Caco-2 (cell line): ENCODE results near the gene ARHGAP19. TPM values are rescaled to one million over a fixed set of nuclear protein-coding genes. Genes with fewer than 3 reads are reported as not detected.

ENCODE experiments used
- BruUV-seq: library from RNA; stranded (reverse); fragments of 400-500 nt; replicated peaks from 2 replicates; lab custom pipeline; 2021; lab: Mats Ljungman, UMichigan
- CTCF ChIA-PET: fragments of 300-600 bp; sonication (Branson Sonifier 250); formaldehyde crosslinking; loops from one replicate; lab custom pipeline; 2022; ENCODE audit warnings: antibody characterized with exemption; lab: Charles Lee
- POLR2A ChIA-PET: fragments of 300-600 bp; sonication (Branson Sonifier 250); formaldehyde crosslinking; loops from one replicate; lab custom pipeline; 2022; ENCODE audit warnings: antibody characterized with exemption; lab: Charles Lee
- DNase-seq, 2 experiments: peaks; one replicate each; pipeline versions ENCODE4 v3.0.0 to v3.0.0-alpha.2; 2020 to 2022
- H3K27me3 ChIP-seq: replicated peaks from 2 replicates; pipeline ENCODE4 v1.6.0; 2011; ENCODE audit warnings: low read length; ENCODE audit not compliant: control insufficient read depth, insufficient read depth
- H3K36me3 ChIP-seq: 2 replicates; pipeline ENCODE4 v1.5.1; 2011; ENCODE audit warnings: low read length; ENCODE audit not compliant: control insufficient read depth, insufficient read depth
- H3K4me1 ChIP-seq: fragments of 250-450 bp; sonication (Bioruptor Pico); 2 replicates; pipeline ENCODE4 v1.5.1; 2020; ENCODE audit warnings: mild to moderate bottlenecking
- H3K4me3 ChIP-seq: 2 replicates; pipeline ENCODE4 v1.5.1; 2011; ENCODE audit warnings: low read depth, mild to moderate bottlenecking, control low read depth, low read length
- H3K9me3 ChIP-seq: fragments of 250-450 bp; sonication (Bioruptor Pico); 2 replicates; pipeline ENCODE4 v1.5.1; 2020; ENCODE audit warnings: mild to moderate bottlenecking, moderate library complexity
- H3K27ac Mint-ChIP-seq: one replicate; pipeline ENCODE4 v1.8.0; 2022; ENCODE audit warnings: mixed read lengths; ENCODE audit not compliant: unreplicated experiment
- H3K27me3 Mint-ChIP-seq: one replicate; pipeline ENCODE4 v1.8.0; 2022; ENCODE audit warnings: mixed read lengths; ENCODE audit not compliant: insufficient read depth, unreplicated experiment
- H3K36me3 Mint-ChIP-seq: one replicate; pipeline ENCODE4 v1.8.0; 2022; ENCODE audit warnings: mild to moderate bottlenecking, mixed read lengths; ENCODE audit not compliant: insufficient read depth, unreplicated experiment
- H3K4me1 Mint-ChIP-seq: one replicate; pipeline ENCODE4 v1.8.0; 2022; ENCODE audit warnings: low read depth, mixed read lengths; ENCODE audit not compliant: unreplicated experiment
- H3K4me3 Mint-ChIP-seq: one replicate; pipeline ENCODE4 v1.8.0; 2022; ENCODE audit warnings: mild to moderate bottlenecking, moderate library complexity, mixed read lengths; ENCODE audit not compliant: unreplicated experiment
- H3K9me3 Mint-ChIP-seq: one replicate; pipeline ENCODE4 v1.8.0; 2022; ENCODE audit warnings: mixed read lengths; ENCODE audit not compliant: unreplicated experiment
- intact Hi-C: fragments of 100-400 bp; cut with micrococcal nuclease; formaldehyde crosslinking; loops from one replicate; pipeline ENCODE4 v1.10.0; 2022; ENCODE audit not compliant: unreplicated experiment
- total RNA-seq: library from RNA; stranded (reverse); gene quantifications from 2 replicates; pipeline ENCODE4 v1.2.3, GENCODE V29; 2022
- TF ChIP-seq, protein P1 (sequence below), 2 experiments: fragments of 200-600 bp in 1 of 2; IDR thresholded peaks; 1 replicate in 1 of 2; 2 replicates in 1 of 2; pipeline versions ENCODE4 v1.5.1 to v1.8.0; 2011 to 2022; ENCODE audit warnings: antibody characterized with exemption in 1 of 2, control low read depth in 1 of 2, inconsistent platforms in 1 of 2, low read depth in 1 of 2, low read length in 1 of 2, mild to moderate bottlenecking in 1 of 2, moderate library complexity in 1 of 2; ENCODE audit not compliant: insufficient read depth in 1 of 2, severe bottlenecking in 1 of 2, unreplicated experiment in 1 of 2

ARHGAP19 gene
- total RNA-seq, 1 experiment from 2014 or later, result 13.9 TPM

- TF ChIP-seq, protein P1, sequence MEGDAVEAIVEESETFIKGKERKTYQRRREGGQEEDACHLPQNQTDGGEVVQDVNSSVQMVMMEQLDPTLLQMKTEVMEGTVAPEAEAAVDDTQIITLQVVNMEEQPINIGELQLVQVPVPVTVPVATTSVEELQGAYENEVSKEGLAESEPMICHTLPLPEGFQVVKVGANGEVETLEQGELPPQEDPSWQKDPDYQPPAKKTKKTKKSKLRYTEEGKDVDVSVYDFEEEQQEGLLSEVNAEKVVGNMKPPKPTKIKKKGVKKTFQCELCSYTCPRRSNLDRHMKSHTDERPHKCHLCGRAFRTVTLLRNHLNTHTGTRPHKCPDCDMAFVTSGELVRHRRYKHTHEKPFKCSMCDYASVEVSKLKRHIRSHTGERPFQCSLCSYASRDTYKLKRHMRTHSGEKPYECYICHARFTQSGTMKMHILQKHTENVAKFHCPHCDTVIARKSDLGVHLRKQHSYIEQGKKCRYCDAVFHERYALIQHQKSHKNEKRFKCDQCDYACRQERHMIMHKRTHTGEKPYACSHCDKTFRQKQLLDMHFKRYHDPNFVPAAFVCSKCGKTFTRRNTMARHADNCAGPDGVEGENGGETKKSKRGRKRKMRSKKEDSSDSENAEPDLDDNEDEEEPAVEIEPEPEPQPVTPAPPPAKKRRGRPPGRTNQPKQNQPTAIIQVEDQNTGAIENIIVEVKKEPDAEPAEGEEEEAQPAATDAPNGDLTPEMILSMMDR (IDR thresholded peaks at IDR 0.05; ENCODE audit: insufficient read depth in 1 of 2, low read depth in 1 of 2, low read length in 1 of 2, severe bottlenecking in 1 of 2, unreplicated experiment in 1 of 2), result no peak
- Histone ChIP-seq H3K4me1 (peaks cover 9% of the 10 kb centered on the region), H3K36me3 (no peaks in the 10 kb centered on the region; the same call in 1 of the 2 replicates), H3K9me3 (no peaks in the 10 kb centered on the region), H3K27me3 (no peaks in the 10 kb centered on the region), H3K4me3 (no peak overlapping the region)
- peaks cover 6% of the 10 kb centered on the region for H3K4me1 Mint-ChIP-seq
- BruUV-seq, result no TSS peak
- H3K9me3 Mint-ChIP-seq, result no peaks in the 10 kb centered on the region
- H3K27ac Mint-ChIP-seq, result no peak overlapping the region
- intact Hi-C loops, result no loop called here
- DNase-seq, result peak; percentile 14 to 46
- no peaks in the 10 kb centered on the region for H3K27me3 Mint-ChIP-seq
- ChIA-PET POLR2A (interaction anchor here (0.5 to 0.7 kb wide), 3 partner anchors 22 to 372 kb away, joined by 3 to 4 read pairs (median 3); partner anchors contain the start of gene RRP12), CTCF (interaction anchor here (0.6 kb wide), 1 partner anchor 47 kb away, joined by 7 read pairs; no protein-coding TSS in a partner anchor)
- no peak overlapping the region for H3K4me3 Mint-ChIP-seq
- H3K36me3 Mint-ChIP-seq, result no peaks in the 10 kb centered on the region
Observed at GRCh38 chr10:97259119-97259518, 33.3 kb downstream of the ARHGAP19 start.

- peaks cover 5% of the 10 kb centered on the region for H3K36me3 Mint-ChIP-seq
Observed at GRCh38 chr10:97256356-97256755, 36.1 kb downstream of the ARHGAP19 start.

DNA sequence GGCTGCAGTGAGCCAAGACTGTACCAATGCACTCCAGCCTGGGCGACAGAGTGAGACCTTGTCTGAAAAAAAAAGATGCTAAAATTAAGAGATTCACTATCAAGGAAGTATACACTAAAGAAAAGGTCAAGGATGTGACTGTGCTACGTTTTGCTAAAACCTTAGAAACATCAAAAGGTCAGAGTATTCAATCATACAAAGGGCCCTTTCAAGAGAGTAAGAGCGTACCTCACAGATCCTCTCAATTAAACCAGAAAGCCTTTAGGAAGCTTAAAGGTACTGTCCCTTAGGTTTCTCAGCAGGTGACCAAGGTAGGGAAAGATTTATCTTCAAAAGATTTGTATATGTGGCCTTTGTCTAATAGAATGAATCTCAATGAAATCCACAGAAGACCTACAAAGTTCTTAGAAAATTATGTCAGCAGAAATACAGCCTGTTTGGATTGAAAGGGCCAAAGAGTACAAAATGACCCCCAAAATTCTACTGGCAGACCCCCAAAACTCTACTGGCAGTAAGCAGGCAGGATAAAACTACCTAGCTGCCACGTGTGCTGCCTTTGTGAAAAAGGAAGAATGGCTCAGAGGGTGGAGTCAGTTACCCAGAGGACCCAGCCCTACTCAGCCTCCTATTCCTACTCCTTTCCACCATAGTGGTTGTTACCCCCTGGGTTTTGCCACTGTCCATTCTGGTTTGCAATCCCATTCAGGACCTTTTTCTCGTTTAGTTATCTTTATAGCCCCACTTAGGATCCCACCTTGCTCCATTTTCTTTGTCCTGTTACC, 36.7 kb downstream of the ARHGAP19 start:
- no TSS peak for BruUV-seq
- DNase-seq, result no peak
- ChIA-PET POLR2A (no interaction called here), CTCF (no interaction called here)
- H3K27me3 Mint-ChIP-seq, result no peaks in the 10 kb centered on the region
- H3K36me3 Mint-ChIP-seq, result peaks cover 5% of the 10 kb centered on the region
- intact Hi-C loops, result no loop called here
- no peak overlapping the region for H3K27ac Mint-ChIP-seq
- TF ChIP-seq, protein P1 (IDR thresholded peaks at IDR 0.05; ENCODE audit: insufficient read depth in 1 of 2, low read depth in 1 of 2, low read length in 1 of 2, severe bottlenecking in 1 of 2, unreplicated experiment in 1 of 2), result no peak
- H3K4me1 Mint-ChIP-seq, result peaks cover 6% of the 10 kb centered on the region
- H3K4me3 ChIP-seq, result no peak overlapping the region
- H3K4me1 ChIP-seq, result peaks cover 9% of the 10 kb centered on the region
- H3K4me3 Mint-ChIP-seq, result no peak overlapping the region
- no peaks in the 10 kb centered on the region for H3K9me3 Mint-ChIP-seq
- H3K27me3 ChIP-seq, result no peaks in the 10 kb centered on the region
- H3K9me3 ChIP-seq, result no peaks in the 10 kb centered on the region
- H3K36me3 ChIP-seq, result no peaks in the 10 kb centered on the region; the same call in 1 of the 2 replicates

More at GRCh38 chr10:97256356-97256755, 36.1 kb downstream of the ARHGAP19 start:
- BruUV-seq, result no TSS peak
- Mint-ChIP-seq H3K4me3 (no peak overlapping the region), H3K9me3 (no peaks in the 10 kb centered on the region), H3K27me3 (no peaks in the 10 kb centered on the region), H3K4me1 (peaks cover 6% of the 10 kb centered on the region), H3K27ac (no peak overlapping the region)
- Histone ChIP-seq H3K4me3 (no peak overlapping the region), H3K4me1 (peaks cover 9% of the 10 kb centered on the region), H3K27me3 (no peaks in the 10 kb centered on the region), H3K36me3 (no peaks in the 10 kb centered on the region; the same call in 1 of the 2 replicates), H3K9me3 (no peaks in the 10 kb centered on the region)
- no peak for DNase-seq
- CTCF ChIA-PET, result no interaction called here
- intact Hi-C loops, result no loop called here
- TF ChIP-seq, protein P1 (IDR thresholded peaks at IDR 0.05; ENCODE audit: insufficient read depth in 1 of 2, low read depth in 1 of 2, low read length in 1 of 2, severe bottlenecking in 1 of 2, unreplicated experiment in 1 of 2), result no peak
- POLR2A ChIA-PET, result no interaction called here
